Measurements from ENCODE around the gene C10orf62.

Gene C10orf62

DNA sequence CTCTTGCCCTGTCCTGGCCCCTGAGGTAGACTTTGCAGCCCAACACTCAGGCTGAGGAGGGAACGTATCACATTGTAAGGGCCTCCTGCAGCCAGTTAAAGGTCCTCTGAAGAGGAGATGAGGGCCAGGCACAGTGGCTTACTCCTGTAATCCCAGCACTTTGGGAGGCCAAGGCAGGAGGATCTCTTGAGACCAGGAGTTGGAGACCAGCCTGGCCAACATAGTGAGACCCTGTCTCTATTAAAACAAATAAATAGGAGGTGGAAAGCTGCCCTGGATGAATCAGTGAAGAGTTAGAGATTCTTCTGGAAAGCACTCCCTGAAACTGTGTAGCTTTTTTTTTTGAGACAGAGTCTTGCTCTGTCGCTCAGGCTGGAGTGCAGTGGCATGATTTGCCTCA is 2.3 kb upstream of the C10orf62 start:
- DNase-seq: no peak

GRCh38 chr10:97590082-97590747 is 694 bp downstream of the C10orf62 start:
- DNase-seq: peak; percentile 14 to 20

DNA sequence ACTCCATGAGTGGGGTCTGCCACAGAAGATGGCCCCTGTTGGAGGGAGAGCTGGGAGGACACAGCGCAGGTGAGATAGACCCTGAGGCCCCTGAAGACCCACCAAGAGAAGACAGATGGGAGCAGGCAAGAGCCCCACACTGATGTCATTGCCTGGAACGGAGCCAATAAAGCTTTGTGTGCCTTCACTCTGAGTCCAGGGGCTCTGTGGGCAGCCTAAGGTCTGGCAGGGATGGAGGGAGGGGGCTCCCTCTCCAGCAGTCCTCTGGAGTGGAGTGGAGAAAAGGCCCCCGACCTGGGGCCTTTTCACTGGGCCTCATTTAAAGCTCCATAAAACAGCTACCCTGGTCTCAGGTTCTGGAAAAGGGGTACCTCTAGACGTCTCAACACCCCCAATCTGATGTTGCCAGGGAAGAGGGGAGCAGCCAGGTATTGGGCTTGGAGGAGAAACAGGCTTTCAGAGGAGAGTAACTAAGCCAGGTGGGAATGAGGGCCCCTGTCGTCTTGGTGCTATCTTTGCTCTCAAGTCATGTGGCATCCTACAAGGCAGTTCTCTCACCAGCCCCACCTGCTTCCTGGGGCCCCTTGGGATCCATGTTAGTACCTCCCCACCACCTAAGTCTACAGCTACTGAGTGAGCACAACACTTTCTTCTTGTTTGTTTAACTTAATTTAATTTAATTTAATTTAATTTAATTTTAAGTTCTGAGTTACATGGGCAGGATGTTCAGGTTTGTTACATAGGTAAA is 1.4 kb downstream of the C10orf62 start:
- no peak for DNase-seq

DNA sequence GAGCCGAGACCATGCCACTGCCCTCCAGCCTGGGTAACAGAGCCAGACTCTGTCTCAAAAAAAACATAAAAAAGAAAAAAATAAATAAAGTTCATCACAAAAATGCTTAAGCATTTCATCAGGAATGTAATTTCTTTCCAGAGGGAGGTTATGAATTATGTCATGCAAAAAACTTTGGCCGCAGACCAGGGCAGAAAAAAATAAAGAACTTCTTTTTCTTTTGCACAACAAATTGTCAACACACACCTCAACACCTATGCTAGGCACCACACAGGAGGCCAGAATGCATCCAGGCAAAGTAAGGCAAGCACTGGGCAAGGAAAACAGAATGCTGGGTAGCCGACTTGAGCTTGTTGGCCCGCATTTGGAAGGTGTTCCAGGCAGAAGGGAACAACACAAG is 3.9 kb downstream of the C10orf62 start:
- no peak for DNase-seq

DNA sequence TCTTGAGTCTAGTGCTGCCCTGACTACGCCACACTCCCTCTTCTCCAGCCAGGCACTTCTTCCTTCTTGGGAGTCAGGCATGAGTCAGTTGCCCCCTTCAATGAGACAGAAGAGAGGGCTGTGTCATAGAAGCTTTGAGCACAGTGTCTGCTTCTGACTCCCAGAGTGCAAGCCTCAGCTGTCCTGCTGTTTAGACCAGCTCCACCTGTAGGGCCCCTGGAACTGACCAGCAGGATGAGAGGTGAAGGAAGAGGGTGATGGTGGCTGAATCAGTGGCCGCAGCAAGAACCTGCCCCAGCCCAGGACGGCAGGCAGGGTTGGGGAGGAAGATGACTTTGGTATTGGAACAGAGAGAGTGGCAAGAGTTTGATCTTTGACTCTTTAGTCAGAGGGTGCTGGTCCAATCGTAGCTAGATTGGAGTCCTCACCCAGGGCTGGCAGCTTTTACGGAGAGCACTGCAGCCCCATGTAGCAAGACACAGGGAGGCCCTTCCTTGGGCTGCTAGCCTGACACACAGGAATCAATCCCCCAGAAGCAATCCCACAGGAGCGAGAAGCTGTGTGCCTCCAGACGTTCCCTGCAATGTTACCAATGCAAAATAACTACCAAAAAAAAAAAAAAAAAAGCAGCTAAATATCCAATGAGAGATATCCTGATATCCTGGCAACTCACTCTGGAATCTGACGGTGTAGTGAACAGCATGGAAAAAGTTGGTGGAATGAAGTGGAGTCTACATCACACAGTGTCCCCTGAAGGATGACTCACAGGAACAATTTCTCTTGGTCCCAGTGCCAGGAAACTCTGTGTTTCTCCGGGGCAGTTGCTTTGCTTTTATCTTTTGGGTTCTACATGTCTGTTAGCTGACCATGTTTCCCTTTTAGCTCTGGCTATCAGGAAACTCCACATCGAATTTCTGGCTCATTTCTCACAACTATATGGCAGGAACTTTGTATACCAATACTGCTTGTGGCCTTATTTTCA is 6.9 kb downstream of the C10orf62 start:
- DNase-seq: no peak

GRCh38 chr10:97597778-97598177 is 8.3 kb downstream of the C10orf62 start:
- no peak for DNase-seq

- no peak for DNase-seq
These were observed 9.1 kb downstream of the C10orf62 start for GRCh38 chr10:97598407-97599271.

DNA sequence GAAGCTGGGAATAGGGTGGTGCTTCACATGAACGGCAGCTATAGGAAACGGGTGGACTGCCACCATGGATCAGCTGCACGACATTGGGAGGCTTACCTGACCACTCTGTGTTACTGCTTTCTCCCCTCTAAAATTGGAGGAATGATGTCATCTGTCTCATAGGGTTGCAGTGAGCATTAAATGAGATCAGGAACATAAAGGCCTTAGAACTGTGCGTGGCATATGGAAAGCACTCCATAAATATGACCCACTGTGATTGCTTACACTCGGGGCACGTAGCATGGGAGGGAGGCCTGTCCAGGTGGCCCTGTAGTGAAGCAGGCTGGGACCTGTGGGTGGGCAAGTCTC is 9.7 kb downstream of the C10orf62 start:
- DNase-seq: no peak

DNA sequence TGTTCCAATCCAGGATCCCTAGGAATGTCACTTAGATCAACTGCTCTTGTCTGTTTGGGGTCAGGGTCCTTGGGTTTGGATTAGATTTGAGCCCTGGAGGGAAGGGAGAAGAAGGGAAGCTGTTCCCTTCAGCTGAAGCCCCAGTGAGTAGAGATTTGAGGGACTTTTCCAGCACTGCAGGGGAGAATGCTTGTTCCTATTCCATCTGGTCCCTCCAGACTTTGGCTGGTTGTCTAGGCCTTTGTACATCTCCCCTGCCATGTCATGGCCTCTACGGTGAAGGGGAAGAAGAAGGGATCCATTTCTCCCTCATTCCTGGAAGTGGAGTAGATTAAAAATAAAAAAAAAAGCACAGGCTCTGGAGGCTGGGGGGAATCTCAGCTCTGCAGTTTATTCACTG is 11.1 kb downstream of the C10orf62 start:
- no peak for DNase-seq

DNA sequence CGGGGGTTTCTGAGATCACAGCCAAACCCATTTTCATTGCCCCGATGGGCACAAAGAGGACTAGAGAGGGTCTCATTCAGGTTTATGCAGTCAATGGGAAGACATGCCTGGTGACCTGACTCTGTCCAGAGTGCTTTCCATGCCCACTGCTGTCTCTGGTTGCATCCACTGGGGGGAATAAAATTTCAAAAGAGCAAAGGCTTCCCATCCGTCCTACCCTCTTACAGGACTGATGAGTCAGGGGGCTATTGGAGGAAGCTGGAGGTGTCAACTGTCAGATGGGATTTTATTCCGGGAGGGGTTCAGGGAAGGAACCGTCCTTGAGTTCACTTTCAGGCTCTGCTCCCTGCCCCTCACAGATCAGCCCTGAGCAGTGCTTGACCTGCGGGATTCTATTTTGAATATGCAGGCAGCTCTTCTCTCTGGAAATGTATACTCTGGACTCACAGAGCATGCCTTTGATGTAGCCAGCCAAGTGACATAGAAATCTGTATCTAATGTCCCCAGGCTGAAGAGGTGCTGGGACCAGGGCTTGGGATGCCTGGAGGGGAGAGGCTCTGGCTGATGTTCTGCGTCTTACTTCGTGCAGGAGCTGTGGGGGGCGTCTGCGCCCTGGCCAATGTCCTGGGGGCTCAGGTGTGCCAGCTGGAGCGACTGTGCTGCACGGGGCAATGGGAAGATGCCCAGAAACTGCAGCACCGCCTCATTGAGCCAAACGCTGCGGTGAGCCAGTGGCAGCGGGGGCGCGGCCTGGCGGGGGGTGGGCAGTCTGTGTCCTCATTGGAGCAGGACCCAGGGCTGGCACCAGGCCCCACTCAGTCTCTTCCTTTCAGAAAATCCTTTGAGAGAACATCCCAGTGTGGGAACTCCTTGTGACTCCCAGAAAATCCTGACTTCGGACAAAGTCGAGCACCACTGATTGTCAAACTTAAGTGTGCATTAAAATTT is 12.0 kb downstream of the C10orf62 start:
- no peak for DNase-seq

DNA sequence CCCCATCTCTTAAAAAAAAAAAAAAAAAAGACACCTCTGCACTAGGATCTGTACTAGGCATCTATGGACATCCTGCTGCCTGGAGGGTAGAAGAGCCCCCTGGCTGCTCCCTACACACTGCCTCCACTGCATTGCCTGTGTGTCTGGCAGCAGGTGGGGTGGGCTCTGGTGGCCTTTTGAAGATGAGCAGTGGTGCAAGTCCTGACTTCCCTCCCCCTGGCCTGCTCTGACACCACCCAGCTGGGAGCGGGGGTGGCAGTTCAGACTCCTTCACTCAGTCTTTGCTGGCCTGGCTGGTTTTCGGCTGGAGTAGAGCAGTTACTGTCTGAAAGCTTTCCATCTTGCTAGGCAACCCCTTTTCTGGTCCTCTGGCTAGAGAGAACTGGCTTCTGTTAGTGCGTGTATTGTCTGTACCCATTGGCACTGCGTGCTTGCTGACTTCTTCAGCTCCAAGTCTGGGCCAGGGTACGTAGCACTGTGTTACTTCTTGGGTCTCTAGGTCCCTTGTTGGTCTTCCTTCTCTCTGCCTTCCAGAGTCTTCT is 17.6 kb downstream of the C10orf62 start:
- no peak for DNase-seq

GRCh38 chr10:97608991-97609561 is 19.6 kb downstream of the C10orf62 start:
- DNase-seq: no peak

- no peak for DNase-seq
These were observed 22.0 kb downstream of the C10orf62 start for GRCh38 chr10:97611473-97611872.

DNA sequence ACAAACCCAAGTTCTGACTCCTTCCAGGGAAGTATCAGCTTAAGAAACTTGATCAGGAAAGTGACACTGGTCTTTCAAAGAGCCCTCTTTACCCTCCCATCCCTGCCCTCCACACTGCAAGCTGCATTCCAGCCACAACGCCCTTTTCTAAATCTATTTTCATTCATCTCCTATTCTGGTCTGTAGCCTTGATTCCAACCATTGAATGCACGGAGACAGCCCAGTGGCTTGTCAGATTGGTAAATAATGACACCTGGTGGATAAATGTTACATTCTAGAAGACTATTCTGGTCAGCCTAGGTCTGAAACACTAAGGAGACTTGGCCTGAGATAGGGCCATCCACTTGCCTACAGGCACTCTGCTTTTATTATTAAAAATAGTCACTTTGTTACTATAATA is 22.9 kb downstream of the C10orf62 start:
- DNase-seq: peak in 1 of 2 donors; percentile 6

- DNase-seq: no peak
These were observed 28.8 kb downstream of the C10orf62 start for GRCh38 chr10:97618285-97618684.

DNA sequence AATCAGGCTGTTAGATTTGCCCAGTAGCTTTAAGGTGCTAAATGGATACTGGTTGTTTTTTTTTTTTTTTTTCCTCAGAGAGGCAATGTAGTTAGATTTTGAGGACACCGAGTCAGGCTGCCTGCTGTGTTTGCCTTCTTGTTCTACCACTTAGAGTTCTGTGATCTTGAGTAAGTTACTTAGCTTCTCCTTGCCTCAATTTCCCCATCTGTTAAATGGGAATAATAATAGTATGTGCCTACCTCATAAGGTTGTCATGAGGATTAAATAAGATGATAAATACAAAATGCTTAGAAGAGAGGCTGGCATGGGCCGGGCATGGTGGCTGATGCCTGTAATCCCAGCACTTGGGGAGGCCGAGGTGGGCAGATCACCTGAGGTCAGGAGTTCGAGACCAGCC is 29.2 kb downstream of the C10orf62 start:
- no peak for DNase-seq

- no peak for DNase-seq
These were observed 33.8 kb downstream of the C10orf62 start for GRCh38 chr10:97623277-97623676.

- no peak for DNase-seq
These were observed 38.2 kb downstream of the C10orf62 start for GRCh38 chr10:97627731-97628130.

GRCh38 chr10:97628228-97628627 is 38.7 kb downstream of the C10orf62 start:
- no peak for DNase-seq

DNA sequence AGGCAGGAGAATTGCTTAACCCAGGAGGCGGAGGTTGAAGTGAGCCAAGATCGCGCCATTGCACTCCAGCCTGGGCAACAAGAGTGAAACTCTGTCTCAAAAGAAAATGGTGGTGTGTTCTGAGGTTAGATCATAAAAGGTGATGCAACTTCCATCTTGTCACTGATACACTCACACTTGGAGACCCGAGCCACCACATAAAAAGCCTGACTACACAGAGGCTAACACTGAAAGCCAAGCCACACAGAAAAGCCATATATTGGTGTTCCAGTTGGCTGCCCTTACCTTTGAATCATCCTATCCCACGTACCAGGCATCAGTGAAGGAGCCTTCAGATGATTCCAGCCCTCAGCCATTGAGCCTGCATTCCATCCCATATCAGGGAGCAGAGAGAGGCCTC is 39.8 kb downstream of the C10orf62 start:
- no peak for DNase-seq

GRCh38 chr10:97631098-97631497 is 41.6 kb downstream of the C10orf62 start:
- DNase-seq: no peak
